Endometrial microvascular endothelial cells (primary cell): ENCODE data around the gene ANKRD36. TPM values are rescaled to one million over a fixed set of nuclear protein-coding genes. Genes with fewer than 3 reads are reported as not detected.
"Not testable (repeated sequence)": the region's sequence is repeated elsewhere in the genome, so short reads cannot be mapped to it uniquely, and the experiment has no call there.

Experiments
- in situ Hi-C: cut with HindIII; loops from 2 replicates; pipeline ENCODE4 v1.10.0; 2017; ENCODE audit warnings: low sequenced_read_pairs, low pct_unique_long_range_greater_than_20kb; ENCODE audit errors: inconsistent ontology term
- total RNA-seq: library from RNA; depleted of rRNA; stranded (reverse); fragments of >200 nt; gene quantifications from one replicate; pipeline ENCODE4 v1.2.3, GENCODE V29; 2015; ENCODE audit errors: inconsistent ontology term

ANKRD36 gene
- total RNA-seq, 1 donor from 2014 or later, result 4.1 TPM

GRCh38 chr2:97267411-97268074 is 154.6 kb downstream of the ANKRD36 start:
- in situ Hi-C loops, result no loop called here

DNA sequence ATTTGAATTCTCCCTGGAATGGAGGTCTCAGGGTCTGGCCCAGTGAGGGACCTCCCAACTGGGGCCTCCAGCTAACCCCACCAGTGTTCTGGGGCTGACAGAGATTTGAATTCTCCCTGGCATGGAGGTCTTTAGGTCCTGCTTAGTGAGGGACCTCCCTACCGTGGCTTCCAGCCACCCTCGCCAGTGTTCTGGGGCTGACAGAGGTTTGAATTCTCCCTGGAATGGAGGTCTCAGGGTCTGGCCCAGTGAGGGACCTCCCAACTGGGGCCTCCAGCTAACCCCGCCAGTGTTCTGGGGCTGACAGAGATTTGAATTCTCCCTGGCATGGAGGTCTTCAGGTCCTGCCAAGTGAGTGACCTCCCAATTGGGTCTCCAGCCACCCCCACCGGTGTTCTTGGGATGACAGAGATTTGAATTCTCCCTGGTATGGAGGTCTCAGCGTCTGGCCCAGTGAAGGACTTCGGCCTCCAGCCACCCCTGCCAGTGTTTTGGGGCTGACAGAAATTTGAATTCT is 155.2 kb downstream of the ANKRD36 start:
- in situ Hi-C loops, result not testable (repeated sequence)

GRCh38 chr2:97276232-97276798 is 163.4 kb downstream of the ANKRD36 start:
- in situ Hi-C loops, result not testable (repeated sequence)

DNA sequence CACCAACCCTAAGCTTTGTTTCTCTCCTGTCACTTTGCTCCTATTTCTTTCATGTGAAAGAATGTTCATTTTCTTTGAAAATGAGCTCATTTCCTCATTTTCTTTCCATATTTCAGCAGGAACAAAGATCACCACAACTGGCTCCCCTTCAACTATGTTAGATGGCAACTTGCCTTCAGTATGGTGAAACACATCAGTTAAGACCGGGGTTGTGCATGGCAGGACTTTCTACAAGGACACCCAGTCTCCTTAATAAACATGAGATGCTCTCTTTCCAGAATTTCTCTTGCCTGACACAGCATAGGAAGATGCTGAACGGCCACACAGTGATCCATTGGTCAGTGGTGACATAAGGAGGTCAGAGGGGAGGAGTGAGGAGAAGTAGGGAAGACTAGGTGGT is 172.2 kb downstream of the ANKRD36 start:
- in situ Hi-C loops, result not testable (repeated sequence)

- in situ Hi-C loops, result not testable (repeated sequence)
Observed at GRCh38 chr2:97293687-97294086, 180.7 kb downstream of the ANKRD36 start.

Other genes with a start within 250 kb of the ANKRD36 start
- gene SEMA4C, start 243.1 kb upstream of the ANKRD36 start, total RNA-seq, result 0.28 TPM
- not detected for gene FAM178B, start 126.6 kb upstream of the ANKRD36 start, total RNA-seq
- gene FAHD2B, start 18.3 kb upstream of the ANKRD36 start, total RNA-seq, result 0.19 TPM